ENCODE results near the gene SLC37A1. TPM values are rescaled to one million over a fixed set of nuclear protein-coding genes. Genes with fewer than 3 reads are reported as not detected.

SLC37A1 gene
- total RNA-seq, 4 donors from 2014 or later: 66.0 to 249 (median 195) TPM

DNA sequence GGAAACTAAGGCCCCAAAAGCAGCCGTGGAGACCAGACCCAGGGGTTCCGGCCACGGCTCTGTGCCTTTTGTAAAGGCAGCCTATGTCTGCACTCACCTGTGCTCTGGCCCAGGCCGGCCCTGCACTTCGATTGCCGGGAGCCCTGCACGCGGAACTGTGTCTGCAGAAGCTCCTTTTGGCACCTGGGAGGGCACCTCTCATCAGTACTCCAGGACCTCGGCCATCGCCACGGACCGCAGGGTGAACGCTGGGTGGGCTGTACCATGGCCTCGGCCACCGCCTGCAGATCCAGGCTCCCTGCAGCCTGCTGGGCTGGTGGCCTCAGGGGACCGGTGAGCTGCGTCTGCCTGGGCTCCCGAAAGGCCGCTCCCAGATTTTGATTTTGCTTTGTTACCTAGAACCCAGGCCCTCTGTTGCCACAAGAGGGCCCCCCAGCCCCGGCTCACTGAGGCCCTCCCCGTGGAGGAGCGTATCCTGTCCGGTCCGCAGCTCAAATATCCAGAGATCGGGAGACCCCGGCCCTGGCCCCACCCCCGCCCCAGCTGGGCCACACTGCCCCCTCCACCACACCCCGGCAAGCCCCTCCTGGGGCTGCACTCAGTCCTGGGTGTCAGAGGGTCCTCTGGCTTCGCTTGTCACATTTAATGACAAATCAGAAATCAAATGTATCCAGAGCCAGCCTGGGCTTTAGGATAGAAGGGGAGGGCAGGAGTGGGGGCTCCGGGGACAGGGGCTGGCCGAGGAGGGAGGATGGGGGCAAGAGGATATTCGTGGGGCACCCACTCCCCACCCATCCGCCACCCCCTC lies 79.6 kb downstream of the SLC37A1 start:
- no peaks in the 10 kb centered on the region for H3K27me3 ChIP-seq
- no peaks in the 10 kb centered on the region for H3K9me3 ChIP-seq
- DNase-seq: peak; percentile 58 to 88 (median 86)
- no peak overlapping the region for H3K27ac ChIP-seq
- H3K4me3 ChIP-seq: peak overlapping the region in 2 of 4 donors; percentile 16 to 26
- TF ChIP-seq POLR2A (IDR thresholded peaks at IDR 0.05) (no peak), CTCF (IDR thresholded peaks at IDR 0.05) (peak in 5 of 6 experiments; percentile 50 to 84 (median 75))
- no peaks in the 10 kb centered on the region for H3K36me3 ChIP-seq
- H3K4me1 ChIP-seq: peaks cover 0 to 5% (median 0%) of the 10 kb centered on the region in 4 donors

GRCh38 chr21:42594616-42595282 lies 81.1 kb downstream of the SLC37A1 start:
- peaks cover 0 to 5% (median 0%) of the 10 kb centered on the region in 4 donors for H3K4me1 ChIP-seq
- no peaks in the 10 kb centered on the region for H3K36me3 ChIP-seq
- no peaks in the 10 kb centered on the region for H3K9me3 ChIP-seq
- DNase-seq: peak in 1 of 3 donors; percentile 40
- H3K4me3 ChIP-seq: no peak overlapping the region
- TF ChIP-seq CTCF (IDR thresholded peaks at IDR 0.05) (no peak), POLR2A (IDR thresholded peaks at IDR 0.05) (no peak)
- H3K27ac ChIP-seq: no peak overlapping the region
- H3K27me3 ChIP-seq: no peaks in the 10 kb centered on the region

GRCh38 chr21:42595283-42596187 lies 81.9 kb downstream of the SLC37A1 start:
- peak in 1 of 3 donors; percentile 34 for DNase-seq
- H3K27me3 ChIP-seq: no peaks in the 10 kb centered on the region
- H3K4me3 ChIP-seq: no peak overlapping the region
- no peaks in the 10 kb centered on the region for H3K36me3 ChIP-seq
- H3K9me3 ChIP-seq: no peaks in the 10 kb centered on the region
- no peak for TF ChIP-seq POLR2A (IDR thresholded peaks at IDR 0.05)
- no peak for TF ChIP-seq CTCF (IDR thresholded peaks at IDR 0.05)
- H3K4me1 ChIP-seq: peaks cover 0 to 5% (median 0%) of the 10 kb centered on the region in 4 donors
- no peak overlapping the region for H3K27ac ChIP-seq

DNA sequence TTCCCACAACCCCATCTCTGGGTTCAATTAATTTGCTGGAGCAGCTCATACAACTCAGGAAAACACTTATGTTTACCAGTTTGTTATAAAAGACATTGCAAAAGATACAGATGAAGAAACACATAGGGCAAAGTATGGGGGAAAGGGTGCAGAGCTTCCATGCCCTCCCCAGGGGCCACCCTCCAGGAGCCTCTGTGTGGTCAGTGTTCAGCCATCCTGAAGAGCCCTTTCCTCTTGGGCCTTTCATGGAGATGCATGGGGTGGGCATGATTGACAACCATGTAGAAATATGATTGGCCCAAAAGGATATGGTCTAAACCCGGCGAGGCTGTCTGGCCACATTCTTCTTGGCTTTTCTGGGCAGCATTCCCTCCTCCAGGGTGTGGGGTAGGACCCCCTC lies 83.0 kb downstream of the SLC37A1 start:
- Histone ChIP-seq H3K36me3 (no peaks in the 10 kb centered on the region), H3K4me1 (peaks cover 0 to 5% (median 0%) of the 10 kb centered on the region in 4 donors), H3K27me3 (no peaks in the 10 kb centered on the region), H3K27ac (no peak overlapping the region), H3K9me3 (no peaks in the 10 kb centered on the region), H3K4me3 (no peak overlapping the region)
- DNase-seq: peak in 1 of 3 donors; percentile 14
- TF ChIP-seq POLR2A (IDR thresholded peaks at IDR 0.05): no peak

DNA sequence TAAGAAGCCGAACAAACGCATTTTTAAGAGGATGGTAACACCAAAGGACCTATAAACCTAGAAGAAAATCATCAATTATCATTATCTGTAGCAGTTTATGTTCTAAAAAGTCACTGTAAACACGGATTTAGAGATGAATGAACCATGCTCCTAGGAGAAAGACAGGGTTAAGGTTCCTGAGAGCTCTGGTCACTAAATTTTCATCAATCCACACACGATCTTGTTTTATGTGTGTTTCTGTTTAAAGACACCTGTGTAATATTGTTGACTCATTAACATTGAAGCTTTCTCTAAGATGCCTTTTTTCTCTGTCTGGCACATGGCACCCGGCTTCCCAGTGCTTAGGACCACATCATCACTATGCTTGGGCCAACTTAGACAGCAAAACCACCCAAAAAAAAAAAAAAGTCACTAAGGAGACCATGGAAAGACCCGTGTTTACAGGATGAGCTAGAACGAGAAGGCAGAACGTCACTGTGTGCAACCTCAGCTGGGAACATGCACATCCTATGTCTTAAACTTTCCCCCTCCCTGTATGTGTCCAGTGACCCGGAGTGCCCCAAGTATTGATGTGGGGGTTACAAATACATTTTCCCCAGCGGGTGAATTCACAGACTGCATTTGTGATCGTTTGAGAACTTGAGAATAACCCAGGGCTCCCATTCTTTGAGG lies 84.0 kb downstream of the SLC37A1 start:
- no peak for TF ChIP-seq CTCF (IDR thresholded peaks at IDR 0.05)
- no peak for TF ChIP-seq POLR2A (IDR thresholded peaks at IDR 0.05)

More for the DNA sequence above, 84.0 kb downstream of the SLC37A1 start:
- peak in 1 of 3 donors; percentile 29 for DNase-seq
- Histone ChIP-seq H3K4me3 (no peak overlapping the region), H3K9me3 (no peaks in the 10 kb centered on the region), H3K36me3 (no peaks in the 10 kb centered on the region), H3K4me1 (peaks cover 0 to 5% (median 0%) of the 10 kb centered on the region in 4 donors), H3K27ac (no peak overlapping the region), H3K27me3 (no peaks in the 10 kb centered on the region)
